ENCODE results near the gene LHX8. TPM values are rescaled to one million over a fixed set of nuclear protein-coding genes. Genes with fewer than 3 reads are reported as not detected.

The LHX8 gene
- total RNA-seq, 1 experiment from 2014 or later = not detected

DNA sequence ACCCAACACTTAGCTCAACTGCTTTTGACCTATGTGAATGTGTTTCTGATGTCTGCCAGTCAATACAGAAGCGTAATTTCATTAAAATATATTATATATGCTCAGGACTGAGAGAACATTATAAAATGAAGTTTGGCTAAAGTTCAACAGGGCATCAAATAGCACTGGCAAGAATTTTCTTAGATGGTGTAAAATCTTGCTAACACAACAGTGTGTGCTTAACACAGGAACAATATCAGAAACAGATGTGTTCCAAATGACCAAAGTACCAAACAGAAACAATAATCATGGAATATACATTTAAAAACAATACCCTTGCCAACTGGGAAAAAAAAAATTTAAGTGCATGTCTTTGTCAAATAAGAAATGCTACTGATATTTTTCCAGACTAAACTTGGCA is 10.4 kb upstream of the LHX8 start:
- Histone ChIP-seq H3K23ac (ENCODE audit: insufficient read length, low read depth, low read length) (no peak overlapping the region), H2BK120ac (ENCODE audit: low read depth, low read length, poor library complexity, severe bottlenecking) (no peak overlapping the region), H2BK15ac (ENCODE audit: low read depth, low read length) (no peak overlapping the region), H3K4ac (ENCODE audit: low read depth, low read length) (no peak overlapping the region), H3K56ac (ENCODE audit: insufficient read length, low read depth, low read length) (no peak overlapping the region), H4K20me1 (ENCODE audit: control insufficient read depth, insufficient read depth, insufficient read length) (no peaks in the 10 kb centered on the region), H4K91ac (ENCODE audit: insufficient read length, low read depth, low read length) (no peak overlapping the region), H3T11ph (ENCODE audit: low read length) (no peak overlapping the region), H2BK12ac (ENCODE audit: insufficient read length, low read depth, low read length) (no peak overlapping the region), H4K8ac (replicated peaks; ENCODE audit: insufficient read length, low read depth, low read length) (no peak overlapping the region), H3K79me1 (ENCODE audit: insufficient read depth, low read depth, low read length, poor library complexity, severe bottlenecking) (no peaks in the 10 kb centered on the region), H3K27me3 (ENCODE audit: insufficient read depth, low read length) (peaks cover 10% of the 10 kb centered on the region; the same call in 1 of the 2 replicates), H2AK5ac (ENCODE audit: insufficient read length, low read length) (no peak overlapping the region), H3K18ac (ENCODE audit: insufficient read length, low read depth, low read length) (no peak overlapping the region), H2BK20ac (ENCODE audit: low read depth, low read length, poor library complexity, severe bottlenecking) (no peak overlapping the region), H3K9ac (ENCODE audit: extremely low read depth, insufficient read length, low read length) (no peak overlapping the region), H4K5ac (ENCODE audit: insufficient read length, low read depth, low read length) (no peak overlapping the region), H2AFZ (ENCODE audit: low read length) (no peak overlapping the region), H3K79me2 (ENCODE audit: insufficient read depth, low read length) (no peaks in the 10 kb centered on the region), H3K14ac (ENCODE audit: insufficient read depth, low read length) (no peak overlapping the region), H3K27ac (ENCODE audit: insufficient read length, low read depth, low read length) (no peak overlapping the region), H3K9me3 (ENCODE audit: control insufficient read depth, low read depth, low read length) (no peaks in the 10 kb centered on the region), H3K4me1 (ENCODE audit: insufficient read depth, low read length) (no peaks in the 10 kb centered on the region), H3K23me2 (ENCODE audit: insufficient read length, low read depth, low read length, poor library complexity, severe bottlenecking) (no peaks in the 10 kb centered on the region), H3K4me2 (ENCODE audit: insufficient read depth, insufficient read length, low read length) (no peak overlapping the region), H2BK5ac (ENCODE audit: insufficient read length, low read length) (no peak overlapping the region)
- no CpG with 5 or more reads among the region's 1 CpG for WGBS (ENCODE audit: extremely low coverage, insufficient read length, low lambda C conversion rate)
- Mint-ChIP-seq H3K4me1 (peaks cover 2 to 9% of the 10 kb centered on the region in 2 experiments; a peak in 3 of 4 replicates), H3K27me3 (ENCODE audit: low read depth) (peaks cover 32% of the 10 kb centered on the region), H3K36me3 (ENCODE audit: insufficient read depth in 1 of 3, low read depth in 3 of 3) (no peaks in the 10 kb centered on the region; a peak in 1 of 7 replicates), H3K9me3 (no peaks in the 10 kb centered on the region), H3K27ac (no peak overlapping the region), H3K4me3 (no peak overlapping the region)
- TF ChIP-seq, protein P1, sequence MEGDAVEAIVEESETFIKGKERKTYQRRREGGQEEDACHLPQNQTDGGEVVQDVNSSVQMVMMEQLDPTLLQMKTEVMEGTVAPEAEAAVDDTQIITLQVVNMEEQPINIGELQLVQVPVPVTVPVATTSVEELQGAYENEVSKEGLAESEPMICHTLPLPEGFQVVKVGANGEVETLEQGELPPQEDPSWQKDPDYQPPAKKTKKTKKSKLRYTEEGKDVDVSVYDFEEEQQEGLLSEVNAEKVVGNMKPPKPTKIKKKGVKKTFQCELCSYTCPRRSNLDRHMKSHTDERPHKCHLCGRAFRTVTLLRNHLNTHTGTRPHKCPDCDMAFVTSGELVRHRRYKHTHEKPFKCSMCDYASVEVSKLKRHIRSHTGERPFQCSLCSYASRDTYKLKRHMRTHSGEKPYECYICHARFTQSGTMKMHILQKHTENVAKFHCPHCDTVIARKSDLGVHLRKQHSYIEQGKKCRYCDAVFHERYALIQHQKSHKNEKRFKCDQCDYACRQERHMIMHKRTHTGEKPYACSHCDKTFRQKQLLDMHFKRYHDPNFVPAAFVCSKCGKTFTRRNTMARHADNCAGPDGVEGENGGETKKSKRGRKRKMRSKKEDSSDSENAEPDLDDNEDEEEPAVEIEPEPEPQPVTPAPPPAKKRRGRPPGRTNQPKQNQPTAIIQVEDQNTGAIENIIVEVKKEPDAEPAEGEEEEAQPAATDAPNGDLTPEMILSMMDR (conservative IDR thresholded peaks at IDR 0.05) = no peak
- no peak for DNase-seq

All from H9 (cell line).